ENCODE data around the gene DOCK7. TPM values are rescaled to one million over a fixed set of nuclear protein-coding genes. Genes with fewer than 3 reads are reported as not detected.

DOCK7 gene
- total and polyA plus RNA-seq, 2 of the 8 experiments (the other 6 are each of a cell fraction or from before 2014, with no cell fraction given): 10.2 to 33.7 TPM

GRCh38 chr1:62735491-62736171 is 47.4 kb upstream of the DOCK7 start:
- no peak overlapping the region for H4K5ac ChIP-seq (ENCODE audit: insufficient read length, low read depth, low read length)
- H3K79me2 ChIP-seq (ENCODE audit: control insufficient read depth in 1 of 2, insufficient read depth in 2 of 2, low read length in 2 of 2): no peaks in the 10 kb centered on the region
- no peak overlapping the region for H3K27ac ChIP-seq (ENCODE audit: low read depth, low read length)
- no peak overlapping the region for H2AFZ ChIP-seq (ENCODE audit: low read length)
- no peak overlapping the region for H2AK5ac ChIP-seq (ENCODE audit: low read depth, low read length)
- H4K20me1 ChIP-seq (replicated peaks in 1 of 2; ENCODE audit: control insufficient read depth in 1 of 2, insufficient read depth in 2 of 2, low read length in 2 of 2): no peaks in the 10 kb centered on the region
- no peaks in the 10 kb centered on the region for H3K27me3 ChIP-seq (replicated peaks in 1 of 4; ENCODE audit: control insufficient read depth in 3 of 4, extremely low read depth in 1 of 4, insufficient read depth in 3 of 4, low read length in 3 of 4)
- DNase-seq (ENCODE audit: low read depth in 1 of 2, low spot score in 2 of 2) (no peak), FAIRE-seq (no peak)
- H3K14ac ChIP-seq (ENCODE audit: insufficient read length): no peak overlapping the region
- WGBS, 2 experiments (ENCODE audit: extremely low coverage in 1 of 2, insufficient coverage in 1 of 2, insufficient read length in 1 of 2, insufficient replicate concordance in 2 of 2, low coverage in 1 of 2, low lambda C conversion rate in 2 of 2, missing lambda C conversion rate in 1 of 2): 93% methylated on average over 3 of the region's 3 CpGs; no CpG with 5 or more reads in 1 of the 2 experiments
- no peak overlapping the region for H3K56ac ChIP-seq (replicated peaks; ENCODE audit: insufficient read length, low read depth, low read length)
- no peak overlapping the region for H2BK20ac ChIP-seq (ENCODE audit: low read length)
- no peaks in the 10 kb centered on the region for H3K36me3 ChIP-seq (ENCODE audit: control insufficient read depth in 2 of 4, insufficient read depth in 4 of 4, low read length in 3 of 4)
- no peak overlapping the region for H2BK5ac ChIP-seq (ENCODE audit: low read depth, low read length)
- no peaks in the 10 kb centered on the region for H3K4me1 ChIP-seq (replicated peaks in 1 of 4; ENCODE audit: control insufficient read depth in 3 of 4, insufficient read depth in 4 of 4, low read length in 3 of 4)
- CTCF ChIA-PET (ENCODE audit: partially characterized antibody): interaction anchor here (0.6 to 1.7 kb wide), 8 partner anchors 9 to 327 kb away, joined by 3 to 15 read pairs (median 4); no protein-coding TSS in a partner anchor
- TF ChIP-seq SIX5 (IDR thresholded peaks at IDR 0.05; ENCODE audit: low read depth, low read length) (no peak), NANOG (IDR thresholded peaks at IDR 0.05; ENCODE audit: insufficient read depth, low read depth, low read length, poor library complexity, severe bottlenecking) (no peak), CTBP2 (IDR thresholded peaks at IDR 0.05; ENCODE audit: borderline replicate concordance, insufficient read depth, insufficient read length, low read length) (no peak), MAX (IDR thresholded peaks at IDR 0.05) (no peak), EP300 (IDR thresholded peaks at IDR 0.05; ENCODE audit: borderline replicate concordance in 1 of 2, low read depth in 2 of 2, low read length in 2 of 2) (no peak)
- H3K9ac ChIP-seq (replicated peaks in 1 of 4; ENCODE audit: extremely low read depth in 1 of 4, low read depth in 3 of 4, low read length in 3 of 4): no peak overlapping the region
- H3K4me3 ChIP-seq (ENCODE audit: extremely low read depth in 1 of 4, insufficient read depth in 2 of 4, low read depth in 3 of 4, low read length in 4 of 4): no peak overlapping the region
- H2BK15ac ChIP-seq (ENCODE audit: low read length): no peak overlapping the region
- H4K91ac ChIP-seq (replicated peaks; ENCODE audit: insufficient read length, low read length): no peak overlapping the region
- no peak overlapping the region for H4K8ac ChIP-seq (ENCODE audit: extremely low read depth, insufficient read depth, low read length)
- H3K23me2 ChIP-seq (ENCODE audit: low read depth, low read length): no peaks in the 10 kb centered on the region
- H2BK12ac ChIP-seq (ENCODE audit: low read depth, low read length): no peak overlapping the region
- no peaks in the 10 kb centered on the region for H3K79me1 ChIP-seq (ENCODE audit: low read depth, low read length)
- no peak overlapping the region for H3K4me2 ChIP-seq (ENCODE audit: insufficient read depth in 1 of 2, low read depth in 2 of 2, low read length in 2 of 2)
- no peak overlapping the region for H3K18ac ChIP-seq (ENCODE audit: extremely low read depth, low read length)
- H3K4ac ChIP-seq (replicated peaks; ENCODE audit: insufficient read length, low read depth, low read length): no peak overlapping the region
- no peak overlapping the region for H3K23ac ChIP-seq (ENCODE audit: insufficient read length)
- POLR2A ChIA-PET (ENCODE audit: partially characterized antibody): no interaction called here
- H3K9me3 ChIP-seq (ENCODE audit: insufficient read depth in 2 of 2, low read depth in 1 of 2, low read length in 1 of 2): no peaks in the 10 kb centered on the region
- H2BK120ac ChIP-seq (replicated peaks; ENCODE audit: low read depth, low read length): no peak overlapping the region

All from H1 (cell line).